Neural cell (in vitro differentiated cells): ENCODE data around the gene HOXA3. TPM values are rescaled to one million over a fixed set of nuclear protein-coding genes. Genes with fewer than 3 reads are reported as not detected.
A peak's percentile ranks its signal among the peaks of the same experiment; 100 is the strongest.

Experiments used
- H2AFZ ChIP-seq: fragments of 200-600, 300-800 bp; sonication (generic), shearing (Covaris generic); 2 replicates; pipeline ENCODE4 v1.6.0; 2014; ENCODE audit warnings: low read depth, mild to moderate bottlenecking, antibody characterized with exemption, low read length, moderate library complexity
- H3F3A ChIP-seq: fragments of 200-600 bp; shearing (Covaris generic); 2 replicates; pipeline ENCODE4 v1.6.1; 2016; ENCODE audit warnings: mild to moderate bottlenecking, moderate library complexity, mixed read lengths, antibody characterized with exemption, low read length; ENCODE audit not compliant: insufficient read depth, poor library complexity, severe bottlenecking
- H3K27ac ChIP-seq: fragments of 200-600, 300-800 bp; sonication (generic), shearing (Covaris generic); 2 replicates; pipeline ENCODE4 v1.5.1; 2014; ENCODE audit warnings: mild to moderate bottlenecking, low read length, moderate library complexity
- H3K27me3 ChIP-seq: fragments of 300-800, 200-600 bp; sonication (generic), shearing (Covaris generic); 2 replicates; pipeline ENCODE4 v1.6.0; 2014; ENCODE audit warnings: mild to moderate bottlenecking, low read depth, low read length, moderate library complexity; ENCODE audit not compliant: insufficient read depth
- H3K36me3 ChIP-seq: fragments of 300-800, 200-600 bp; sonication (generic), shearing (Covaris generic); 2 replicates; pipeline ENCODE4 v1.5.1; 2014; ENCODE audit warnings: mild to moderate bottlenecking, antibody characterized with exemption, low read length, moderate library complexity; ENCODE audit not compliant: insufficient read depth
- H3K4me2 ChIP-seq: fragments of 300-800, 200-600 bp; sonication (generic), shearing (Covaris generic); 2 replicates; pipeline ENCODE4 v1.6.0; 2014; ENCODE audit warnings: mild to moderate bottlenecking, low read length
- H3K4me3 ChIP-seq: fragments of 300-800, 200-600 bp; sonication (generic), shearing (Covaris generic); 2 replicates; pipeline ENCODE4 v1.5.1; 2014; ENCODE audit warnings: mild to moderate bottlenecking, low read length, moderate library complexity
- H3K79me2 ChIP-seq: fragments of 200-600 bp; shearing (Covaris generic); replicated peaks from 2 replicates; pipeline ENCODE4 v1.6.0; 2014; ENCODE audit warnings: mild to moderate bottlenecking, low read length, moderate library complexity; ENCODE audit not compliant: insufficient read depth
- H3K9ac ChIP-seq: fragments of 300-800, 200-600 bp; sonication (generic), shearing (Covaris generic); 2 replicates; pipeline ENCODE4 v1.6.1; 2016; ENCODE audit warnings: mild to moderate bottlenecking, low read length, mixed read lengths
- H3K9me2 ChIP-seq: fragments of 200-600 bp; shearing (Covaris generic); 2 replicates; pipeline ENCODE4 v1.6.1; 2016; ENCODE audit warnings: mild to moderate bottlenecking, low read length, mixed read lengths; ENCODE audit not compliant: insufficient read depth
- H3K9me3 ChIP-seq: fragments of 200-600, 300-800 bp; sonication (generic), shearing (Covaris generic); 2 replicates; pipeline ENCODE4 v1.6.1; 2016; ENCODE audit warnings: mild to moderate bottlenecking, mixed run types, low read length, moderate library complexity, mixed read lengths
- H4K20me1 ChIP-seq: fragments of 200-600 bp; shearing (Covaris generic); 2 replicates; pipeline ENCODE4 v1.6.1; 2016; ENCODE audit warnings: mild to moderate bottlenecking, mixed run types; ENCODE audit not compliant: insufficient read depth
- EP300 ChIP-seq: fragments of 450-650 bp; conservative IDR thresholded peaks from 2 replicates; pipeline ENCODE4 v1.6.1; 2014; ENCODE audit warnings: antibody characterized with exemption, mild to moderate bottlenecking, moderate library complexity; ENCODE audit not compliant: poor library complexity, severe bottlenecking
- EZH2 ChIP-seq: fragments of 200-600, 300-800 bp; shearing (Covaris generic), sonication (generic); IDR thresholded peaks from 2 replicates; pipeline ENCODE4 v1.6.1; 2014; ENCODE audit warnings: antibody characterized with exemption, low read length, borderline replicate concordance, mild to moderate bottlenecking; ENCODE audit not compliant: insufficient read depth, poor library complexity, severe bottlenecking
- POLR2AphosphoS5 ChIP-seq: IDR thresholded peaks from 2 replicates; pipeline ENCODE4 v1.6.1; 2012
- RAD21 ChIP-seq: fragments of 450-650 bp; conservative IDR thresholded peaks from 2 replicates; pipeline ENCODE4 v1.6.1; 2014; ENCODE audit warnings: antibody characterized with exemption, mild to moderate bottlenecking, moderate library complexity
- SMC3 ChIP-seq: fragments of 450-650 bp; conservative IDR thresholded peaks from 2 replicates; pipeline ENCODE4 v1.6.1; 2014; ENCODE audit warnings: antibody characterized with exemption, mild to moderate bottlenecking, moderate library complexity; ENCODE audit not compliant: poor library complexity
- TAF1 ChIP-seq: IDR thresholded peaks from 2 replicates; pipeline ENCODE4 v1.6.1; 2012; ENCODE audit warnings: low read depth
- polyA plus RNA-seq: library from polyadenylated mRNA; depleted of rRNA; stranded (reverse); fragments of >200 nt; gene quantifications from 2 replicates; pipeline ENCODE4 v1.2.3, GENCODE V29; 2014
- TF ChIP-seq, protein P1 (sequence below): IDR thresholded peaks from 2 replicates; pipeline ENCODE4 v1.6.1; 2012; ENCODE audit warnings: borderline replicate concordance

HOXA3 gene
- polyA plus RNA-seq, 1 donor from 2014 or later, result not detected

GRCh38 chr7:27198871-27199801, 46.8 kb upstream of the HOXA3 start:
- H2AFZ ChIP-seq, result no peak overlapping the region
- H3K27ac ChIP-seq, result no peak overlapping the region
- H4K20me1 ChIP-seq, result no peaks in the 10 kb centered on the region
- H3K27me3 ChIP-seq, result peaks cover 93% of the 10 kb centered on the region
- H3K4me3 ChIP-seq, result peak overlapping the region; percentile 32
- no peak for TF ChIP-seq SMC3
- TF ChIP-seq EZH2, result peak; percentile 96
- no peaks in the 10 kb centered on the region for H3K36me3 ChIP-seq
- H3K4me2 ChIP-seq, result no peak overlapping the region
- no peaks in the 10 kb centered on the region for H3F3A ChIP-seq
- H3K9ac ChIP-seq, result no peak overlapping the region
- no peaks in the 10 kb centered on the region for H3K9me3 ChIP-seq
- no peaks in the 10 kb centered on the region for H3K9me2 ChIP-seq
- H3K79me2 ChIP-seq, result no peaks in the 10 kb centered on the region

GRCh38 chr7:27198138-27198841, 45.9 kb upstream of the HOXA3 start:
- H3K27ac ChIP-seq, result no peak overlapping the region
- H3K9me3 ChIP-seq, result no peaks in the 10 kb centered on the region
- H3K4me3 ChIP-seq, result no peak overlapping the region
- H3K9me2 ChIP-seq, result no peaks in the 10 kb centered on the region
- H4K20me1 ChIP-seq, result no peaks in the 10 kb centered on the region
- peaks cover 93% of the 10 kb centered on the region for H3K27me3 ChIP-seq
- H3K9ac ChIP-seq, result no peak overlapping the region
- H3K79me2 ChIP-seq, result no peaks in the 10 kb centered on the region
- H3F3A ChIP-seq, result no peaks in the 10 kb centered on the region
- no peaks in the 10 kb centered on the region for H3K36me3 ChIP-seq
- TF ChIP-seq, protein P1, sequence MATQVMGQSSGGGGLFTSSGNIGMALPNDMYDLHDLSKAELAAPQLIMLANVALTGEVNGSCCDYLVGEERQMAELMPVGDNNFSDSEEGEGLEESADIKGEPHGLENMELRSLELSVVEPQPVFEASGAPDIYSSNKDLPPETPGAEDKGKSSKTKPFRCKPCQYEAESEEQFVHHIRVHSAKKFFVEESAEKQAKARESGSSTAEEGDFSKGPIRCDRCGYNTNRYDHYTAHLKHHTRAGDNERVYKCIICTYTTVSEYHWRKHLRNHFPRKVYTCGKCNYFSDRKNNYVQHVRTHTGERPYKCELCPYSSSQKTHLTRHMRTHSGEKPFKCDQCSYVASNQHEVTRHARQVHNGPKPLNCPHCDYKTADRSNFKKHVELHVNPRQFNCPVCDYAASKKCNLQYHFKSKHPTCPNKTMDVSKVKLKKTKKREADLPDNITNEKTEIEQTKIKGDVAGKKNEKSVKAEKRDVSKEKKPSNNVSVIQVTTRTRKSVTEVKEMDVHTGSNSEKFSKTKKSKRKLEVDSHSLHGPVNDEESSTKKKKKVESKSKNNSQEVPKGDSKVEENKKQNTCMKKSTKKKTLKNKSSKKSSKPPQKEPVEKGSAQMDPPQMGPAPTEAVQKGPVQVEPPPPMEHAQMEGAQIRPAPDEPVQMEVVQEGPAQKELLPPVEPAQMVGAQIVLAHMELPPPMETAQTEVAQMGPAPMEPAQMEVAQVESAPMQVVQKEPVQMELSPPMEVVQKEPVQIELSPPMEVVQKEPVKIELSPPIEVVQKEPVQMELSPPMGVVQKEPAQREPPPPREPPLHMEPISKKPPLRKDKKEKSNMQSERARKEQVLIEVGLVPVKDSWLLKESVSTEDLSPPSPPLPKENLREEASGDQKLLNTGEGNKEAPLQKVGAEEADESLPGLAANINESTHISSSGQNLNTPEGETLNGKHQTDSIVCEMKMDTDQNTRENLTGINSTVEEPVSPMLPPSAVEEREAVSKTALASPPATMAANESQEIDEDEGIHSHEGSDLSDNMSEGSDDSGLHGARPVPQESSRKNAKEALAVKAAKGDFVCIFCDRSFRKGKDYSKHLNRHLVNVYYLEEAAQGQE, result no peak
- no peak for TF ChIP-seq TAF1
- no peak overlapping the region for H3K4me2 ChIP-seq
- no peak overlapping the region for H2AFZ ChIP-seq

GRCh38 chr7:27197137-27198042, 45.0 kb upstream of the HOXA3 start:
- Histone ChIP-seq H3K27ac (no peak overlapping the region), H3K9me3 (no peaks in the 10 kb centered on the region), H3K9ac (no peak overlapping the region), H4K20me1 (no peaks in the 10 kb centered on the region), H3K79me2 (no peaks in the 10 kb centered on the region), H2AFZ (no peak overlapping the region), H3F3A (no peaks in the 10 kb centered on the region), H3K27me3 (peaks cover 93% of the 10 kb centered on the region), H3K4me3 (no peak overlapping the region), H3K36me3 (no peaks in the 10 kb centered on the region), H3K9me2 (no peaks in the 10 kb centered on the region), H3K4me2 (no peak overlapping the region)
- TF ChIP-seq EP300 (no peak), RAD21 (no peak), POLR2AphosphoS5 (peak; percentile 9)
